GM21723 (cell line): ENCODE measurements around the gene ZNF202.

Experiments
- ATAC-seq: cut with Tn5 transposase; IDR thresholded peaks from one replicate; pipeline ENCODE4 v1.9.1; 2021; ENCODE audit warnings: mild to moderate bottlenecking, moderate library complexity; ENCODE audit not compliant: unreplicated experiment

Gene ZNF202

DNA sequence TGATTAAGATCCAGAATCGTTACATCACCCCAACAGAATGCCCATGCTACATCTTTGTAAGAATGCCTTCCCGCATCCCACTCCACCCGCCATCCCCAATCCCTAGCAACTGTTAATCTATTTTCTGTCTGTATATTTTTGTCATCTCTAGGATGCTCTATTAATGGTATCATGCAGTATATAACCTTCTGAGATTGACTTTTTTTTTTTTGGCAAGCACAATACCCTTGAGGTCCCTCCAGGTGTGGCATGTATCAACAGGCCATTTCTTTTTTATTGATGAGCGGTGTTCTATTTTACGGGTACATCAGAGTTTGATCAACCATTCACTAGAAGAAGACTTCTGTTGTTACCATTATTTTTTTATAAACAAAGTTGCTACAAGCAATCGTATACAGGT lies 56.9 kb downstream of the ZNF202 start:
- ATAC-seq, result no peak

DNA sequence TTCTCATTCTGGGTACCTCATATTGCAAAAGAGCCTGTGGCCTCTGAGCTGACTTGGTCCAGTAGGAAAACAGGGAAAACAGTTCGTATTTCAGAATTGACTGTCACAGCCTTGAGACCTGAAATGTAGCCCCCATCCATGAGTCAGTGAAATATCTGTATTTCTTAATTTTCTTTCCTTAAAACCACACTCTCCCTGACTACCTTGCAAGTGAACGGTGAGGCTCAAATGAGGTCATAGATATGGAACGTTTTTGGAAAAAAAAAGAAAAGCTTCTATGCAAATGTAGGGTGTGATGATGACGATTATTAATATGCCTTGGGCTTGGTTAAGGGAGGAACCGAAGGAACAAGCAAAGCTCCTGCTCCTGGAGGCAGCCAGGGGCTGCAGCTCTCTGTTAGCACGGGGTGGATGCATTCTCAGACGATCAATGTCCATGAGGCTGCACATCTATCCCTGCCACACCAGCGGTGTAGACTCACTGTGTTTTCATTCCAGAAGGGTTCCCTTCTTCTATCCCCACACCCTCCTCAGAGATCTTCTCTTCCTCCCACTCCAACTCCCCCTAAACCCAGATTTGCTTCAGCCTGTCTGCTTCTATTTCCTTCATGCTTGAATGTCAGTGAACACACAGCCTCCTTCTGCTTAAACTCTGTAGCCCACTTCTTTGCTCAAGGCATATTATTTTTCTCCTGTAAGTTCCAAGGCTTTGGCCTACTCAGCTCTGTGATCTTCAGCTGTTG lies 57.9 kb downstream of the ZNF202 start:
- no peak for ATAC-seq

DNA sequence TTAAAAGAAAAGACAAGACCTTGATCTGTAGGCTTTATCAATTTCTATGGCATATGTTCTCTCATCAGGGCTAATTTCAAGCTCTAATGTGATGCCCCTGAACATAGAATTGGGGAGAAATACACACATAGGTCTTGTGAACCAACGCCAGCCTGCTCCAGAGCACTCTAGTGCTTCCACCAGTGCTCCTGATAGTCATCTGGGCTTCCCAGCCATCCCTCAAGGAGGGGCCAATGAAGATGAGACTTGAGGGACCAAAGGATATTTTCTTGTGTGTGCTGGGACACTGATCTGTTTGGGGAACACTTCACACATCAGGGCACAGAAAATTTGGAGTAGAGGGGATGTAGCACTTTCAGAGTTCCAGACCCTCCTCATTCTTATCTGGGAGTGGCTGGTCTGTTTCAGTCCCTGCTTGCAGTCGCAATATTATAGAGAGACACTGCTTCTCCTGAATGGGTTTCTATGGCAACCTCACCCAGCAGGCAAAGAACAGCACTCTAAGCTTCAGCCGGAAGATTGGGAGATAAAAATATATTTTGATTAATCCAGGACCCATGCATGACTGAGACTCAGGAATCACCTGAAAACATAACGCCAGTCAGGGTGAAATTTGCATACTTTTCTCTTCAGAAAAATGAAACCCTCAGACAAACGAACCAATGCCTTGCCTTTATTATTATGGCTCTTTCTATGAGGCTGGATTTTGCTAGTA lies 58.6 kb downstream of the ZNF202 start:
- no peak for ATAC-seq

DNA sequence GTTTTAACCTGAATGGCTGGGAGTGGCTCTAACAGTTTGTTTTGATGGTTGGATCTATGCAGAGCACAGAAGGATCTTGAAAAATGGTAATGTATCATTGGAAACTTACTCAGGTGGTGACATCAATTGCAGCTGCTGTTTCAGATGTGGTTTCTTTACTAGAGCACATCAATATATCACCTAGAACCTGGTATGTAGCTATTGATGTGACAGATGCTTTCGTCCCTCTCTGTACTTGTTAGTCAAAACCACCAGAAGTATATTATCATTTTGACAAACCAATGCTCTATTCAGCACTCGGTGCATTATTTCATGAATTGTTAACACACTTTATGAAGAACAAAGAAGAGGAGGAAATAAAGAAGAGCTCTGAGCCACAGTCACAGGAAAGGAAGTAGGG lies 60.4 kb downstream of the ZNF202 start:
- ATAC-seq, result no peak

DNA sequence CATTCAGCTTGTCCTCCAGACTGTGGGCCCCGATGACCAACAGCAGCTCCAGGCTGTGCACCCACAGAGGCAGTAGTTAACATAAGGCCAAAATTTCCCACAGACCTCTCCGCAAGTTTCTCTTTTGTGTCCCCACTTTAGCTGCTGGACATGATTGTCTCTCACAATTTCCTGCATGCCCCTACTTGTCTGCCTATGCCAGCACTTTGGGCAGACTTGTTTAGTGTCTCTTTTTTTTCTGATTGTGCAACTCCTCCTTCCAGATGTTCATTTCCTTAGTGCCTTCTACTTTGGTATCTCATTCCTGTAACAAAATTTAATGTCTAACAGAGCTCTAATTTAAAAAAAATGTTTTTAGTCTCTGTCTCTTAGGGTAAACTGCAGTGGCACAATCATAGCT lies 63.2 kb downstream of the ZNF202 start:
- no peak for ATAC-seq

DNA sequence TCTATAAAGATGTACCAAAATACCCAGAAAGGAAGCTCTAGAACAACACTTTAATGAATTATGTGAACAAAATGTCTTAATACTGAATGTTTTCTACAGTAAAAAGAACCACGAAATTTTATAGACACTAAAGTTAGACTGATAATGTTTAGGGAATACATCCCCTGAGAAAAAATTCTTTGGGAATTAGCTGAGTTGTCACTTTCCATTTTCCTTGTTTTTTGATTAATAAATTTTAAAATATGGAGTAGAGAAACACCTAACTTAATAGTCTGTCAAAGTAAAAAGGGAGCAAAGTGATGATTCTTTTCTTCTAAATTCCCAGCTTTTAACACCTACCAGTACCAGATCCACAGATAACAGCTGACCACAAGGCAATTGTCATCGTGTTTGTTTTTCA lies 64.0 kb downstream of the ZNF202 start:
- ATAC-seq, result no peak

DNA sequence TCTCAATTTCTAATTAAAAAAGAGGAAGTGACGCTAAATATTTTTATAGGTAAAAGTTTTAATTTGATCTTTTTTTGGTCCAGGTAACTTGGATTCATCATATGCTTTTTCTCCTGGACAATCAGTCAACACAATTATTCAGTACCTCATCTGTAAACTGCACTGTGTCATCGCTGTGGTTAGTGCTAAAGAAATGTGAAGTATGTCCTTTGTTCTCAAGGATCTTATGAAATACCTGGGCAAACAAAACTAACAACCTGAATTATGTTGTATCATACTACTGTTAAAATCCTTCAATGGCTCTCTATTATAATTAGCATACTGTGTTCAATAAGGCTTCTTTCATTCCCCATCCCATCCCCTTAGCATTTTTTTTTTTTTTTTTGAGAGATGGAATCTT lies 67.2 kb downstream of the ZNF202 start:
- no peak for ATAC-seq
